GM18858 (cell line): ENCODE data around the gene PRMT1.

ENCODE experiments used
- ATAC-seq: cut with Tn5 transposase; IDR thresholded peaks from one replicate; pipeline ENCODE4 v1.9.1; 2021; ENCODE audit not compliant: unreplicated experiment

The PRMT1 gene

GRCh38 chr19:49687566-49688316 is 10.7 kb downstream of the PRMT1 start:
- ATAC-seq = no peak

- ATAC-seq = no peak
Measured at GRCh38 chr19:49688531-49689132, 11.6 kb downstream of the PRMT1 start.

- ATAC-seq = no peak
Measured at GRCh38 chr19:49689133-49690078, 12.3 kb downstream of the PRMT1 start, which contains the start of gene ADM5. Gene ADM5 (plus strand): TSS chr19:49689594. CDS start chr19:49689838, 244 bp downstream.

GRCh38 chr19:49690079-49690655 is 13.1 kb downstream of the PRMT1 start:
- no peak for ATAC-seq

- ATAC-seq = no peak
Measured at GRCh38 chr19:49690656-49691242, 13.7 kb downstream of the PRMT1 start, which contains the start of gene CPT1C. Gene CPT1C (plus strand): TSS chr19:49691116. CDS start chr19:49692253, 1,137 bp downstream.

- ATAC-seq = no peak
Measured at GRCh38 chr19:49691243-49692146, 14.4 kb downstream of the PRMT1 start.

- ATAC-seq = no peak
Measured at GRCh38 chr19:49692147-49692506, 15.1 kb downstream of the PRMT1 start.

- no peak for ATAC-seq
Measured at GRCh38 chr19:49696115-49696514, 19.0 kb downstream of the PRMT1 start.

GRCh38 chr19:49696865-49697264 is 19.8 kb downstream of the PRMT1 start:
- no peak for ATAC-seq

GRCh38 chr19:49699364-49699763 is 22.3 kb downstream of the PRMT1 start:
- no peak for ATAC-seq

GRCh38 chr19:49700563-49700962 is 23.5 kb downstream of the PRMT1 start:
- ATAC-seq = no peak

GRCh38 chr19:49701271-49701786 is 24.3 kb downstream of the PRMT1 start:
- no peak for ATAC-seq

GRCh38 chr19:49704888-49705642 is 28.0 kb downstream of the PRMT1 start:
- no peak for ATAC-seq

GRCh38 chr19:49705919-49706318 is 28.8 kb downstream of the PRMT1 start:
- ATAC-seq = no peak

GRCh38 chr19:49710372-49710951 is 33.4 kb downstream of the PRMT1 start:
- no peak for ATAC-seq

GRCh38 chr19:49712397-49712859 is 35.4 kb downstream of the PRMT1 start:
- no peak for ATAC-seq

GRCh38 chr19:49713236-49713845 is 36.3 kb downstream of the PRMT1 start:
- no peak for ATAC-seq

GRCh38 chr19:49716154-49716553 is 39.1 kb downstream of the PRMT1 start:
- no peak for ATAC-seq
